DND-41 (cell line): ENCODE results near the gene HDAC11.

Experiments used
- ATAC-seq: fragments of 200-7000 bp; cut with Tn5 transposase; 3 replicates; pipeline ENCODE4 v1.9.1; 2021; ENCODE audit warnings: low read depth; ENCODE audit not compliant: insufficient read depth
- DNase-seq: peaks from one replicate; pipeline ENCODE4 v3.0.0-alpha.2; 2020
- H2AFZ ChIP-seq: 2 replicates; pipeline ENCODE4 v1.6.0; 2012; ENCODE audit warnings: low read depth, low read length
- H3K27ac ChIP-seq: 2 replicates; pipeline ENCODE4 v1.5.1; 2012; ENCODE audit warnings: low read length, inconsistent platforms
- H3K27me3 ChIP-seq: fragments of 200-600 bp; sonication (generic); 2 replicates; pipeline ENCODE4 v1.6.0; 2012; ENCODE audit warnings: low read length, mild to moderate bottlenecking, inconsistent platforms; ENCODE audit not compliant: insufficient read depth, poor library complexity
- H3K36me3 ChIP-seq: 2 replicates; pipeline ENCODE4 v1.5.1; 2012; ENCODE audit warnings: low read length, inconsistent platforms; ENCODE audit not compliant: insufficient read depth
- H3K4me1 ChIP-seq: 2 replicates; pipeline ENCODE4 v1.5.1; 2012; ENCODE audit warnings: mild to moderate bottlenecking, low read length; ENCODE audit not compliant: insufficient read depth
- H3K4me2 ChIP-seq: 2 replicates; pipeline ENCODE4 v1.6.0; 2012; ENCODE audit warnings: mild to moderate bottlenecking, moderate library complexity, low read length, inconsistent platforms; ENCODE audit not compliant: insufficient read depth
- H3K4me3 ChIP-seq, 2 experiments: fragments of 200-600 bp in 1 of 2; shearing (Covaris generic) in 1 of 2; 2 replicates each; pipeline ENCODE4 v1.5.1; 2012 to 2016; ENCODE audit warnings: inconsistent platforms in 2 of 2, low read length in 2 of 2, mild to moderate bottlenecking in 2 of 2, low read depth in 1 of 2, moderate library complexity in 1 of 2
- H3K79me2 ChIP-seq: 2 replicates; pipeline ENCODE4 v1.6.0; 2012; ENCODE audit warnings: low read length, inconsistent platforms; ENCODE audit not compliant: insufficient read depth
- H3K9ac ChIP-seq: 2 replicates; pipeline ENCODE4 v1.6.0; 2012; ENCODE audit warnings: low read depth, mild to moderate bottlenecking, inconsistent platforms, low read length, moderate library complexity
- H3K9me3 ChIP-seq: 2 replicates; pipeline ENCODE4 v1.5.1; 2012; ENCODE audit warnings: low read length, moderate library complexity, mild to moderate bottlenecking, inconsistent platforms; ENCODE audit not compliant: insufficient read depth, severe bottlenecking
- H4K20me1 ChIP-seq: 2 replicates; pipeline ENCODE4 v1.6.0; 2012; ENCODE audit warnings: low read length; ENCODE audit not compliant: insufficient read depth
- CTCF ChIP-seq: IDR thresholded peaks from 2 replicates; pipeline ENCODE4 v1.5.1; 2012; ENCODE audit warnings: borderline replicate concordance, low read length, moderate library complexity, mild to moderate bottlenecking; ENCODE audit not compliant: poor library complexity, severe bottlenecking; ENCODE audit errors: extremely low read depth
- EZH2 ChIP-seq: IDR thresholded peaks from 3 replicates; pipeline ENCODE4 v1.6.1; 2012; ENCODE audit warnings: borderline replicate concordance, low read depth, mild to moderate bottlenecking, moderate library complexity, low read length, inconsistent platforms; ENCODE audit not compliant: severe bottlenecking

HDAC11 gene

GRCh38 chr3:13479332-13479581 is 849 bp upstream of the HDAC11 start:
- Histone ChIP-seq H3K4me2 (peak overlapping the region; percentile 82), H3K27ac (peak overlapping the region; percentile 78), H3K27me3 (no peaks in the 10 kb centered on the region), H4K20me1 (no peaks in the 10 kb centered on the region), H3K9me3 (no peaks in the 10 kb centered on the region), H3K9ac (peak overlapping the region; percentile 82), H3K36me3 (no peaks in the 10 kb centered on the region), H3K4me3 (peak overlapping the region; percentile 73 to 94; a peak in 3 of 4 replicates), H3K79me2 (no peaks in the 10 kb centered on the region), H2AFZ (peak overlapping the region; percentile 93), H3K4me1 (peaks cover 20% of the 10 kb centered on the region)
- TF ChIP-seq EZH2 (no peak), CTCF (no peak)
- peak; percentile 46 for DNase-seq
- ATAC-seq, result peak; percentile 20

GRCh38 chr3:13480340-13481318 is 523 bp downstream of the HDAC11 start:
- no peaks in the 10 kb centered on the region for H3K9me3 ChIP-seq
- no peaks in the 10 kb centered on the region for H3K27me3 ChIP-seq
- H3K4me1 ChIP-seq, result peaks cover 32% of the 10 kb centered on the region
- TF ChIP-seq CTCF (no peak), EZH2 (no peak)
- H3K4me3 ChIP-seq, result peak overlapping the region in 1 of 2 experiments; percentile 94; a peak in 3 of 4 replicates
- H2AFZ ChIP-seq, result peak overlapping the region; percentile 59
- DNase-seq (no peak), ATAC-seq (no peak; the same call in 2 of the 3 replicates)
- H3K36me3 ChIP-seq, result no peaks in the 10 kb centered on the region
- peak overlapping the region; percentile 82 for H3K4me2 ChIP-seq
- no peaks in the 10 kb centered on the region for H4K20me1 ChIP-seq
- H3K27ac ChIP-seq, result no peak overlapping the region
- H3K79me2 ChIP-seq, result no peaks in the 10 kb centered on the region
- peak overlapping the region; percentile 42 for H3K9ac ChIP-seq

- H3K4me2 ChIP-seq, result no peak overlapping the region
- H3K9ac ChIP-seq, result no peak overlapping the region
- no peaks in the 10 kb centered on the region for H3K36me3 ChIP-seq
- peaks cover 32% of the 10 kb centered on the region for H3K4me1 ChIP-seq
- no peaks in the 10 kb centered on the region for H3K27me3 ChIP-seq
- no peak overlapping the region for H2AFZ ChIP-seq
- no peaks in the 10 kb centered on the region for H3K79me2 ChIP-seq
- no peak for ATAC-seq
- no peak overlapping the region for H3K4me3 ChIP-seq
- H3K9me3 ChIP-seq, result no peaks in the 10 kb centered on the region
- H4K20me1 ChIP-seq, result no peaks in the 10 kb centered on the region
- H3K27ac ChIP-seq, result no peak overlapping the region
- no peak for TF ChIP-seq EZH2
- TF ChIP-seq CTCF, result no peak
- no peak for DNase-seq
These were observed 2.1 kb downstream of the HDAC11 start for GRCh38 chr3:13482106-13482690.
